ENCODE measurements around the gene PPP2R1A.
A peak's percentile ranks its signal among the peaks of the same experiment; 100 is the strongest.

Gene PPP2R1A

DNA sequence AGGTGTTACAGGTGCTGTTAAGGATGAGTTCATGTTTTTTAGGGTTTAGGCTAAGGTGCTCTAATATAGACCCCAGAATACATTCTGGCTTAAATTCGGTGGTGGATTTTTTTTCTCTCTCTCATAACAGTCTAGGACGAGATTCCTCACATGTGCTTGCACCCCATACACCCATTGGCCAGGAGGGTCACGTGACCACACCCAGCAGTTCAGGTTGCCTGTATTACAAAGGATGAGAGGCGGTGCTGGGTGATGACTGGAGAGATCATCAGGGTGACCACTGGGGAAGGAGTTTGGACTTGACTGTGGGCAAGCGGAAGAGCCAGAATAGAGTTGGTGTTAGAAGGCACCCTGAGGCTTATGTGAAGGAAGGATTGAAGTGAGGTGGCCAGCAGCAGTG, 27.7 kb downstream of the PPP2R1A start:
- DNase-seq (no peak), ATAC-seq (no peak)
- peaks cover 65% of the 10 kb centered on the region for H3K36me3 Mint-ChIP-seq (ENCODE audit: low read depth)
- H3K4me3 Mint-ChIP-seq: no peak overlapping the region
- no peaks in the 10 kb centered on the region for H3K27me3 Mint-ChIP-seq
- H3K9me3 Mint-ChIP-seq: no peaks in the 10 kb centered on the region
- peak overlapping the region; percentile 23 for H3K27ac Mint-ChIP-seq
- no peaks in the 10 kb centered on the region for H3K4me1 Mint-ChIP-seq

DNA sequence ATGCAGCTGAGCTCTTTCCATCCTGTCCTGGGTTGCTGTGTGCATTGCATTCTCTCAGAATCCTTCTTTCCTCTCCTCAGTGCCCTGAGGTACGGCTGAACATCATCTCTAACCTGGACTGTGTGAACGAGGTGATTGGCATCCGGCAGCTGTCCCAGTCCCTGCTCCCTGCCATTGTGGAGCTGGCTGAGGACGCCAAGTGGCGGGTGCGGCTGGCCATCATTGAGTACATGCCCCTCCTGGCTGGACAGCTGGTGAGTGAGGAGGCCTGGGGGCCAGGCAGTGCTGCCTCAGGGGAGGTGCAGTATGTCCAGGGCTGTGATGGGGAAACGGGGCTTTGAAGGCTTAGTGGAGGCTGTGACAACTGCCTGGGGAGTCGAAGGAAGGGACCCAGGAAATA, 29.8 kb downstream of the PPP2R1A start:
- no peaks in the 10 kb centered on the region for H3K27me3 Mint-ChIP-seq
- H3K27ac Mint-ChIP-seq: no peak overlapping the region
- no peaks in the 10 kb centered on the region for H3K4me1 Mint-ChIP-seq
- no peak for DNase-seq
- H3K36me3 Mint-ChIP-seq (ENCODE audit: low read depth): peaks cover 67% of the 10 kb centered on the region
- H3K4me3 Mint-ChIP-seq: no peak overlapping the region
- no peak for ATAC-seq
- H3K9me3 Mint-ChIP-seq: no peaks in the 10 kb centered on the region

- H3K4me1 Mint-ChIP-seq: peaks cover 1% of the 10 kb centered on the region
- no peak for DNase-seq
- no peak for ATAC-seq
- no peaks in the 10 kb centered on the region for H3K27me3 Mint-ChIP-seq
- H3K9me3 Mint-ChIP-seq: no peaks in the 10 kb centered on the region
- peaks cover 74% of the 10 kb centered on the region for H3K36me3 Mint-ChIP-seq (ENCODE audit: low read depth)
- H3K27ac Mint-ChIP-seq: no peak overlapping the region
- H3K4me3 Mint-ChIP-seq: no peak overlapping the region
Measured at GRCh38 chr19:52221031-52221430, 31.2 kb downstream of the PPP2R1A start.

DNA sequence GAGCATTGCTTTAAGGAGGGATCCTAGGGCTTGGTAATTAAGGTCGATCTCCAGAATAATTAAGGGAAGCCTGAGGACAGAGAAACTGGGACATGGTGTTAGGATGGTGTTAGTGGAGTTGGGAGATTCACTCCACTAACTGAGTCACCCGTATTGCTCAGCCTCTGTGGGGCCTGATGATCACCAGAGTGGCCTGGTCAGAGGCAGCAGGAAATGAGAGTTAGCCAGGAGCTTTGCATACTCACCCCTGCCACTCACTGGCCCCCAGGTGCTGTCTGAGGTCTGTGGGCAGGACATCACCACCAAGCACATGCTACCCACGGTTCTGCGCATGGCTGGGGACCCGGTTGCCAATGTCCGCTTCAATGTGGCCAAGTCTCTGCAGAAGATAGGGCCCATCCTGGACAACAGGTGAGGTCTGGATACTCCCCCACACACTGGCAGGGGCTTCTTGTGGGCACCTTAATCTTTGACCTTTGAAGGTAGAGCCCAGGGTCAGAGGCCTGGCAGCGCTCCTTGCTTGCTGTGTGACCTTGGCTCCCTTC, 32.1 kb downstream of the PPP2R1A start:
- DNase-seq: no peak
- peaks cover 6% of the 10 kb centered on the region for H3K4me1 Mint-ChIP-seq
- H3K27me3 Mint-ChIP-seq: no peaks in the 10 kb centered on the region
- H3K36me3 Mint-ChIP-seq (ENCODE audit: low read depth): peaks cover 75% of the 10 kb centered on the region
- no peak overlapping the region for H3K27ac Mint-ChIP-seq
- H3K9me3 Mint-ChIP-seq: no peaks in the 10 kb centered on the region
- no peak overlapping the region for H3K4me3 Mint-ChIP-seq
- no peak for ATAC-seq

DNA sequence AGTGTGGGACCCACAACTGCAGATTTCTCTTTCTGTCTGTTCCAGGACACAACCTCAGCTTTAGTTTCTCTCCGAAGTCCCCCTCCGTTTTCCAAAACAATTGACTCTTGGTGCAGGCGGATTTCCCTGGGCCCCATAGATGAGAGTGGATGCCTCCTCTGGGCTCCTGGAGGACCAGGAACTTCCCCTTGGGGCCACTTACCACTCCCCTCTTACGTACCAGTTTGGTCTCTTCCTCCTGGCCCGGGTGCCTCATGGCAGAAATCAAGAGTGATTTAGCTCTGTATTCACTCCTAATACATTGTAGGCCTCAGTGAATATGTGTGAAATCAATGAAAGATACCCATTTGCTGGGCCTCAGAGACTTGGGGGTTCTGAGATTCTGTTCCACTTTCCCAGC, 34.4 kb downstream of the PPP2R1A start:
- Mint-ChIP-seq H3K27me3 (no peaks in the 10 kb centered on the region), H3K4me3 (no peak overlapping the region), H3K27ac (no peak overlapping the region), H3K4me1 (peaks cover 11% of the 10 kb centered on the region), H3K36me3 (ENCODE audit: low read depth) (peaks cover 74% of the 10 kb centered on the region), H3K9me3 (no peaks in the 10 kb centered on the region)
- no peak for ATAC-seq
- DNase-seq: no peak

DNA sequence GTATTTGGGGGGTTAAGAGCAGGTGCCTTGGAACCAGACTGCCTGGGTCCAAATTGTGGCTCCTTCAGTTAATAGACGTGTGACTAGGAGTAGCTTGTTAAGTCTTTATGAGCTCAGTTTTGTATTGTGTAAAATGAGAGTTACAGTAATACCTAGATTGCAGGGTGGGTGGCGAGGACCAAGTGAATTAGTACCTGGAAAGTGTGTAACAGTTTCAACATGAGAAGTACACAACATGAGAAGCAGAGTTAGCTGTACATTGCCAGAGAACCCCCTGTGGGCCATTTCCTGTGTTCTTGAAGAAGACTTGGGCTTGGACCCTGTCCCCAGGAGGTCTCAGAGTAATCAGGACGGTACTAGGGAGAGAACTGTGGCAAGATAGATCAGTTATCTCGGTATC, 36.8 kb downstream of the PPP2R1A start:
- Mint-ChIP-seq H3K27me3 (no peaks in the 10 kb centered on the region), H3K4me1 (peaks cover 17% of the 10 kb centered on the region), H3K9me3 (no peaks in the 10 kb centered on the region), H3K27ac (peak overlapping the region; percentile 55), H3K4me3 (no peak overlapping the region), H3K36me3 (ENCODE audit: low read depth) (peaks cover 56% of the 10 kb centered on the region)
- ATAC-seq (peak; percentile 6), DNase-seq (no peak)

DNA sequence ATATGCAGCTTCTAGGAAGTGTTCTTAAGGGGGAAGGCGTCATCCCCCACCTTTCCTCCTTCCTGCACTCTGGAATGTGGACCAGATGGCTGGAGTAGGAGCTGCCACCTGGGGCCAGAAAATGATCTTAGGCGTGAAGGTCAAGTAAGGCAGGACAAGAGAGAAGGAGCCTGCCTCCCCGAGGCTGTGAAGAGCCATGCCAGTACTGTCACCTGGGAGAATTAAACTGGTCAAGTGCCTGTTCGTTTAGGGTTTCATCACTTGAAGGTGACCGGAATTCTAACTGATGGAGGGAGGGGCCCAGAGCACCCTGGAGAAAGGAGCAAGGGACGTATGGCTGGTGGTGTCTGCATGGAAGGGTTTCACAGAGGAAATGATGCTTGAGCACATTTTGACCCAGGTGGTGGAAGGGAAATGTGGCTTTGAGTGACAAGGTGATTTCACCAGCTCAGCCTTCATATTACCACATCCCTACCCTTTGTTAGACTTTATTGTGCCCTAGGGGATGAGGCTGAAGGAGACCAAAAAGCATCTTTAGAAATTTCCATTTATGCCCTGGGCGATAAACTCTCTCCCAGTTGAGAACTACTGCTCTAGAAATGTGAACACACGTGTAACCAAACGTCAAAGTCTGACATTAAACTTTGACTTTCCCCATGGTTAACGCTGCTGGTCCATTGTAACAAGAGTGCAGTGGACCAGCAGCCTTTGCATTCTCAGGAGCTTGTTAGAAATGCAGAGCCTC, 37.5 kb downstream of the PPP2R1A start:
- no peaks in the 10 kb centered on the region for H3K9me3 Mint-ChIP-seq
- peaks cover 17% of the 10 kb centered on the region for H3K4me1 Mint-ChIP-seq
- no peaks in the 10 kb centered on the region for H3K27me3 Mint-ChIP-seq
- H3K36me3 Mint-ChIP-seq (ENCODE audit: low read depth): peaks cover 53% of the 10 kb centered on the region
- no peak overlapping the region for H3K4me3 Mint-ChIP-seq
- ATAC-seq (no peak), DNase-seq (no peak)
- H3K27ac Mint-ChIP-seq: peak overlapping the region; percentile 55

DNA sequence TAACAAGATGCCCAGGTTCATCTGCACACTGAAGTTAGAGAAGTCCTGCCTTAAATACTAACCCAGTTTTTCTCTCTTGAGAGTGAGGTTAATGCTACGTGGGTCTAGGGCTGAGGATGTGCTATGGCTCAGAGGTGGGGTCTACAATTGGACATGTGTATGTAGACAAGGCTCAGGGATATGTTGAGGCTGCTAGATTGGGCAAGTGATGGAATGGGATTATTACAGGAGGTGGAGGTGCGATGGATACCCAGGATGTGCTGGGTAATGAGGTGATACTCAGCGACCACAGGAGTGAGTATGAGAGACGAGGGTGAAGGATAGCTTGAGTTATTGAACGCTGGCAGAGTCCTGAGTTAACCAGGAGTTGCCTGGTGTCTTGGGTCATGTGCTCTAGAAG, 38.1 kb downstream of the PPP2R1A start:
- H3K9me3 Mint-ChIP-seq: no peaks in the 10 kb centered on the region
- H3K4me3 Mint-ChIP-seq: no peak overlapping the region
- ATAC-seq: no peak
- DNase-seq: no peak
- peaks cover 17% of the 10 kb centered on the region for H3K4me1 Mint-ChIP-seq
- H3K27ac Mint-ChIP-seq: peak overlapping the region; percentile 14
- H3K27me3 Mint-ChIP-seq: no peaks in the 10 kb centered on the region
- peaks cover 47% of the 10 kb centered on the region for H3K36me3 Mint-ChIP-seq (ENCODE audit: low read depth)

GRCh38 chr19:52229524-52229923, 39.7 kb downstream of the PPP2R1A start:
- Mint-ChIP-seq H3K4me1 (peaks cover 17% of the 10 kb centered on the region), H3K27me3 (no peaks in the 10 kb centered on the region), H3K27ac (no peak overlapping the region), H3K9me3 (no peaks in the 10 kb centered on the region), H3K36me3 (ENCODE audit: low read depth) (peaks cover 31% of the 10 kb centered on the region), H3K4me3 (no peak overlapping the region)
- no peak for DNase-seq
- no peak for ATAC-seq

- peak overlapping the region; percentile 13 for H3K27ac Mint-ChIP-seq
- H3K9me3 Mint-ChIP-seq: no peaks in the 10 kb centered on the region
- no peak for DNase-seq
- H3K4me3 Mint-ChIP-seq: no peak overlapping the region
- ATAC-seq: peak; percentile 13
- H3K4me1 Mint-ChIP-seq: peaks cover 17% of the 10 kb centered on the region
- peaks cover 23% of the 10 kb centered on the region for H3K36me3 Mint-ChIP-seq (ENCODE audit: low read depth)
- no peaks in the 10 kb centered on the region for H3K27me3 Mint-ChIP-seq
Measured at GRCh38 chr19:52230685-52231084, 40.8 kb downstream of the PPP2R1A start.

DNA sequence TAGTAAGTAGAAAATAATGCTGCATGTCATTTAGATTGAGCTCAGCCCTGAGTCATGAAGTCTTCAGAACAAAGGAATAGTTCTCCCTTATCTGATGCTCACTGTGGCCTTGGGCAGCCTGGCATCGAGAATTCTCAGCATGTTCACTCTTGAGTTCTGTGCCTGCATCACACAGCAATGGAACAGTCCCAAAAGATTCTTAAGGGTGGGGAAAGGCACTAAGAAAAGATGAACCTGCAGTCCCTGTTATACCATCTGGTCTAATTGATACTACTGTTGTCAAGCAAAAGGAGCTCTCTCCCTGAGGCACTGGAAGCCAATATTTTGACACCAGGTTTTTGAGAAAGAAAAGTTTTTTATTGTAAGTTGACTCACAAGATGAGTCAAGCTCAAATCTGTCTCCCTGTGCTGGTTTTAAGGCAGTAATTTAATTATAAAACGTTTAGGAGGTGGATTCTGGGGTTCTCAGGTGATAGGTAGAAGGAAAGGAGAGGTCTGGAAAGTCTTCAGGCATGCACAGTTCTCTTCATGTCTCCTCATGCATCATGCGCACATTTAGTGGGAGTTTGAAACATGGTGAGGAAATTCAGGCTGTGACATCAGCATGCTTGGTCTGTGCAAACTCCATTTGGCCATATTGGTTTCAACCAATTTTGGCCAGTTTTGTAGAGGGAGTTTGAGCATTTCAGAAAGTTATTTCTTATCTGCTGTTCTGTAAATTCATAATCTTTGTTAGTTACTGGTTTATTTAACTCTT, 41.5 kb downstream of the PPP2R1A start:
- Mint-ChIP-seq H3K27me3 (no peaks in the 10 kb centered on the region), H3K9me3 (no peaks in the 10 kb centered on the region), H3K27ac (peak overlapping the region; percentile 13), H3K4me3 (no peak overlapping the region), H3K4me1 (peaks cover 13% of the 10 kb centered on the region), H3K36me3 (ENCODE audit: low read depth) (peaks cover 16% of the 10 kb centered on the region)
- no peak for DNase-seq
- ATAC-seq: no peak

DNA sequence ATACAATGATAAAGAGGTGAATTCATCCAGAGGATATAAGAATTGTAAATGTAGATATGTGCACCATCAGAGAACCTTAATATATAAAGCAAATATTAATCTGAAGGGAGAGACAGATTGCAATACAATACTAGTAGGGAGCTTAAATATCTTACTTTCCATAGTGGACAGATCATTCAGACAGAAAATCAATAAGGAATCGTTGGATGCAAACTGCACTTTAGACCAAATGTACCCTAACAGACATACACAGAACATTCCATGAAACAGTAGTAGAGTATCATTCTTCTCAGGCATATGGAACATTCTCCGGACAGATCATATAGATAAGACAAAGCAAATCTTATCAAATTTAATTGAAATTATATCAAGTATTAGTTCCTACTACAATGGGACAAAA, 44.6 kb downstream of the PPP2R1A start:
- Mint-ChIP-seq H3K27me3 (no peaks in the 10 kb centered on the region), H3K27ac (no peak overlapping the region), H3K4me3 (no peak overlapping the region), H3K4me1 (peaks cover 6% of the 10 kb centered on the region), H3K36me3 (ENCODE audit: low read depth) (no peaks in the 10 kb centered on the region), H3K9me3 (no peaks in the 10 kb centered on the region)
- ATAC-seq: no peak
- no peak for DNase-seq

GRCh38 chr19:52237197-52237596, 47.3 kb downstream of the PPP2R1A start:
- no peaks in the 10 kb centered on the region for H3K36me3 Mint-ChIP-seq (ENCODE audit: low read depth)
- ATAC-seq (no peak), DNase-seq (no peak)
- H3K4me3 Mint-ChIP-seq: no peak overlapping the region
- H3K27ac Mint-ChIP-seq: no peak overlapping the region
- no peaks in the 10 kb centered on the region for H3K9me3 Mint-ChIP-seq
- H3K4me1 Mint-ChIP-seq: no peaks in the 10 kb centered on the region
- H3K27me3 Mint-ChIP-seq: no peaks in the 10 kb centered on the region

GRCh38 chr19:52237771-52238400, 48.0 kb downstream of the PPP2R1A start:
- no peak for ATAC-seq
- DNase-seq: peak; percentile 54
- H3K27me3 Mint-ChIP-seq: no peaks in the 10 kb centered on the region
- no peaks in the 10 kb centered on the region for H3K4me1 Mint-ChIP-seq
- H3K36me3 Mint-ChIP-seq (ENCODE audit: low read depth): no peaks in the 10 kb centered on the region
- no peak overlapping the region for H3K27ac Mint-ChIP-seq
- H3K4me3 Mint-ChIP-seq: no peak overlapping the region
- no peaks in the 10 kb centered on the region for H3K9me3 Mint-ChIP-seq

DNA sequence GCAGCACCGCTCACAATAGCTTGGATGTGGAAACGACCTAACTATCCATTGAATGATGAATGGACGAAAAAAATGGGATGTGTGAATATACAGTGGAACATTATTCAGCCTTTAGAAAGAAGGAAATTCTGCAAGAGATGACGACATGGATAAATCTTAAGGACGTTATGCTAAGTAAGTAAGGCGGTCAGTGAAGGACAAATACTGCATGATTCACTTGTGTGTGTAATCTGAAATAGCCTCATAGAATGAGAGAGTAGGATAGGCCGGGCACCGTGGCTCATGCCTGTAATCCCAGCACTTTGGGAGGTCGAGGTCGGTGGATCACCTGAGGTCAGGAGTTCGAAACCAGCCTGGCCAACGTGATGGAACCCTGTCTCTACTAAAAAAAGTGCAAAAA, 54.2 kb downstream of the PPP2R1A start:
- no peak for DNase-seq
- no peaks in the 10 kb centered on the region for H3K36me3 Mint-ChIP-seq (ENCODE audit: low read depth)
- H3K9me3 Mint-ChIP-seq: no peaks in the 10 kb centered on the region
- ATAC-seq: no peak
- H3K27ac Mint-ChIP-seq: no peak overlapping the region
- H3K27me3 Mint-ChIP-seq: no peaks in the 10 kb centered on the region
- H3K4me3 Mint-ChIP-seq: no peak overlapping the region
- H3K4me1 Mint-ChIP-seq: no peaks in the 10 kb centered on the region
